H1 (cell line): ENCODE data around the gene CSF3. TPM values are rescaled to one million over a fixed set of nuclear protein-coding genes. Genes with fewer than 3 reads are reported as not detected.

Experiments used
- CTCF ChIA-PET: fragments of 300-600 bp; sonication (Branson Sonifier 250); formaldehyde crosslinking; loops from one replicate; lab custom pipeline; 2021; ENCODE audit not compliant: partially characterized antibody; lab: Charles Lee
- POLR2A ChIA-PET: fragments of 300-600 bp; sonication (Branson Sonifier 250); formaldehyde crosslinking; loops from one replicate; lab custom pipeline; 2021; ENCODE audit warnings: inconsistent platforms; ENCODE audit not compliant: partially characterized antibody; lab: Charles Lee
- DNase-seq, 2 experiments: peaks; one replicate each; pipeline versions ENCODE4 v3.0.0 to v3.0.0-alpha.2; 2010 to 2022; ENCODE audit warnings: low spot score in 2 of 2, low read depth in 1 of 2, mixed read lengths in 1 of 2
- FAIRE-seq: peaks from 2 replicates; lab custom pipeline; 2011; peaks lifted over from hg19 to GRCh38; lab: Jason Lieb, UNC
- H2AFZ ChIP-seq: 2 replicates; pipeline ENCODE4 v1.8.1; 2012; ENCODE audit warnings: low read length, inconsistent platforms
- H2AK5ac ChIP-seq: 2 replicates; pipeline ENCODE4 v1.6.1; 2013; ENCODE audit warnings: low read depth, low read length
- H2BK120ac ChIP-seq: replicated peaks from 2 replicates; pipeline ENCODE3; 2013; ENCODE audit warnings: low read depth, low read length, inconsistent platforms
- H2BK12ac ChIP-seq: 2 replicates; pipeline ENCODE4 v1.6.1; 2013; ENCODE audit warnings: low read depth, low read length
- H2BK15ac ChIP-seq: 2 replicates; pipeline ENCODE4 v1.6.1; 2013; ENCODE audit warnings: low read length
- H2BK20ac ChIP-seq: 2 replicates; pipeline ENCODE4 v1.6.1; 2013; ENCODE audit warnings: low read length
- H2BK5ac ChIP-seq: 2 replicates; pipeline ENCODE4 v1.6.1; 2013; ENCODE audit warnings: low read depth, low read length
- H3K14ac ChIP-seq: 2 replicates; pipeline ENCODE4 v1.6.1; 2013; ENCODE audit warnings: inconsistent platforms; ENCODE audit not compliant: insufficient read length
- H3K18ac ChIP-seq: 2 replicates; pipeline ENCODE4 v1.6.1; 2013; ENCODE audit warnings: low read length; ENCODE audit errors: extremely low read depth
- H3K23ac ChIP-seq: 2 replicates; pipeline ENCODE4 v1.6.1; 2013; ENCODE audit warnings: inconsistent platforms; ENCODE audit not compliant: insufficient read length
- H3K23me2 ChIP-seq: 2 replicates; pipeline ENCODE4 v1.6.1; 2013; ENCODE audit warnings: low read depth, low read length
- H3K27ac ChIP-seq: 2 replicates; pipeline ENCODE4 v1.6.1; 2011; ENCODE audit warnings: low read depth, low read length, inconsistent platforms
- H3K27me3 ChIP-seq, 4 experiments: replicated peaks in 1 of 4; 1 replicate in 1 of 4; 2 replicates in 3 of 4; pipeline versions ENCODE4 v1.6.1 to v1.8.1; 2011 to 2013; ENCODE audit warnings: low read length in 3 of 4, mild to moderate bottlenecking in 3 of 4, inconsistent platforms in 2 of 4, mixed read lengths in 2 of 4, moderate library complexity in 1 of 4; ENCODE audit not compliant: control insufficient read depth in 3 of 4, insufficient read depth in 3 of 4; ENCODE audit errors: extremely low read depth in 1 of 4
- H3K36me3 ChIP-seq, 4 experiments: 2 replicates each; pipeline versions ENCODE4 v1.6.1 to v1.8.1; 2011 to 2013; ENCODE audit warnings: mild to moderate bottlenecking in 4 of 4, low read length in 3 of 4, moderate library complexity in 2 of 4, control low read depth in 1 of 4, inconsistent platforms in 1 of 4; ENCODE audit not compliant: insufficient read depth in 4 of 4, control insufficient read depth in 2 of 4
- H3K4ac ChIP-seq: replicated peaks from 2 replicates; pipeline ENCODE3; 2013; ENCODE audit warnings: low read length, low read depth, mixed read lengths, inconsistent platforms; ENCODE audit not compliant: insufficient read length
- H3K4me1 ChIP-seq, 4 experiments: replicated peaks in 1 of 4; 1 replicate in 1 of 4; 2 replicates in 3 of 4; pipeline versions ENCODE4 v1.6.1 to v1.8.1; 2011 to 2013; ENCODE audit warnings: low read length in 3 of 4, inconsistent platforms in 2 of 4, mixed read lengths in 1 of 4; ENCODE audit not compliant: insufficient read depth in 4 of 4, control insufficient read depth in 3 of 4
- H3K4me2 ChIP-seq, 2 experiments: 2 replicates each; pipeline versions ENCODE4 v1.6.1 to v1.8.1; 2011 to 2013; ENCODE audit warnings: low read depth in 2 of 2, low read length in 2 of 2, control low read depth in 1 of 2, inconsistent platforms in 1 of 2, mild to moderate bottlenecking in 1 of 2; ENCODE audit not compliant: insufficient read depth in 1 of 2
- H3K4me3 ChIP-seq, 4 experiments: fragments of 200-600, 300-600 bp in 1 of 4; sonication (generic), shearing (Covaris generic), sonication (Bioruptor Twin) in 1 of 4; 2 replicates each; pipeline versions ENCODE4 v1.5.1 to v1.8.1; 2011 to 2016; ENCODE audit warnings: low read length in 4 of 4, low read depth in 3 of 4, control low read depth in 2 of 4, inconsistent platforms in 2 of 4, mild to moderate bottlenecking in 2 of 4, mixed read lengths in 1 of 4, moderate library complexity in 1 of 4; ENCODE audit not compliant: insufficient read depth in 2 of 4; ENCODE audit errors: extremely low read depth in 1 of 4
- H3K56ac ChIP-seq: replicated peaks from 2 replicates; pipeline ENCODE3; 2013; ENCODE audit warnings: low read depth, mild to moderate bottlenecking, mixed read lengths, low read length, inconsistent platforms; ENCODE audit not compliant: insufficient read length
- H3K79me1 ChIP-seq: 2 replicates; pipeline ENCODE4 v1.6.1; 2013; ENCODE audit warnings: low read depth, low read length, control low read depth
- H3K79me2 ChIP-seq, 2 experiments: 2 replicates each; pipeline versions ENCODE4 v1.6.1 to v1.8.1; 2012 to 2013; ENCODE audit warnings: low read length in 2 of 2, mild to moderate bottlenecking in 2 of 2, inconsistent platforms in 1 of 2; ENCODE audit not compliant: insufficient read depth in 2 of 2, control insufficient read depth in 1 of 2
- H3K9ac ChIP-seq, 4 experiments: replicated peaks in 1 of 4; 1 replicate in 1 of 4; 2 replicates in 3 of 4; pipeline versions ENCODE4 v1.6.1 to v1.8.1; 2011 to 2013; ENCODE audit warnings: low read depth in 3 of 4, low read length in 3 of 4, control low read depth in 2 of 4, mild to moderate bottlenecking in 2 of 4, moderate library complexity in 2 of 4, inconsistent platforms in 1 of 4; ENCODE audit errors: extremely low read depth in 1 of 4
- H3K9me3 ChIP-seq, 2 experiments: 2 replicates each; pipeline versions ENCODE4 v1.6.1 to v1.8.1; 2012 to 2013; ENCODE audit warnings: mild to moderate bottlenecking in 2 of 2, moderate library complexity in 2 of 2, control low read depth in 1 of 2, inconsistent platforms in 1 of 2, low read depth in 1 of 2, low read length in 1 of 2, mixed read lengths in 1 of 2; ENCODE audit not compliant: insufficient read depth in 2 of 2
- H4K20me1 ChIP-seq, 2 experiments: replicated peaks in 1 of 2; 2 replicates each; pipeline versions ENCODE3 to v1.8.1; 2011 to 2013; ENCODE audit warnings: inconsistent platforms in 2 of 2, low read length in 2 of 2, mild to moderate bottlenecking in 1 of 2; ENCODE audit not compliant: insufficient read depth in 2 of 2, control insufficient read depth in 1 of 2
- H4K5ac ChIP-seq: 2 replicates; pipeline ENCODE4 v1.6.1; 2013; ENCODE audit warnings: low read length, low read depth, mixed read lengths, inconsistent platforms; ENCODE audit not compliant: insufficient read length
- H4K8ac ChIP-seq: 2 replicates; pipeline ENCODE4 v1.8.0; 2013; ENCODE audit warnings: mild to moderate bottlenecking, moderate library complexity, low read length, inconsistent platforms; ENCODE audit not compliant: insufficient read depth; ENCODE audit errors: extremely low read depth
- H4K91ac ChIP-seq: replicated peaks from 2 replicates; pipeline ENCODE3; 2013; ENCODE audit warnings: low read length, mixed read lengths, inconsistent platforms; ENCODE audit not compliant: insufficient read length
- RBBP5 ChIP-seq: IDR thresholded peaks from 2 replicates; pipeline ENCODE4 v1.7.1; 2012; ENCODE audit warnings: low read depth, mild to moderate bottlenecking, inconsistent platforms, low read length, moderate library complexity, borderline replicate concordance
- WGBS, 2 experiments: shearing (Covaris generic) in 1 of 2; methylation state at CpG; one replicate each; pipeline versions ENCODE4 v1.1.6 to v1.1.7; 2013 to 2015; ENCODE audit warnings: low lambda C conversion rate in 2 of 2, mixed read lengths in 2 of 2, inconsistent platforms in 1 of 2, low coverage in 1 of 2, missing lambda C conversion rate in 1 of 2; ENCODE audit not compliant: insufficient replicate concordance in 2 of 2, insufficient coverage in 1 of 2, insufficient read length in 1 of 2; ENCODE audit errors: extremely low coverage in 1 of 2, missing lambda C conversion rate in 1 of 2; 5-methylcytosine and 5-hydroxymethylcytosine counted together
- polyA plus RNA-seq, 7 experiments: library from polyadenylated mRNA; depleted of rRNA in 3 of 7; stranded (reverse) in 5 of 7; unstranded in 2 of 7; fragments of >200 nt in 5 of 7; fragments of 200-250 nt in 2 of 7; gene quantifications; 1 replicate in 5 of 7; 2 replicates in 1 of 7; 4 replicates in 1 of 7; pipeline versions ENCODE4 v1.2.1 to v1.2.3, GENCODE V29; 2011 to 2013; ENCODE audit warnings: missing spikeins in 2 of 7, mixed read lengths in 2 of 7
- total RNA-seq: library from RNA; stranded (reverse); fragmentation: NEBNext Ultra II Directional; extraction: Animal tissue kit (Norgen Biotek cat#: 25700); gene quantifications from 2 replicates; pipeline ENCODE4 v1.2.1, GENCODE V29; 2021

Gene CSF3
- total and polyA plus RNA-seq, 2 of the 8 experiments (the other 6 are each of a cell fraction or from before 2014, with no cell fraction given) = 0.03 TPM; not detected in 1

DNA sequence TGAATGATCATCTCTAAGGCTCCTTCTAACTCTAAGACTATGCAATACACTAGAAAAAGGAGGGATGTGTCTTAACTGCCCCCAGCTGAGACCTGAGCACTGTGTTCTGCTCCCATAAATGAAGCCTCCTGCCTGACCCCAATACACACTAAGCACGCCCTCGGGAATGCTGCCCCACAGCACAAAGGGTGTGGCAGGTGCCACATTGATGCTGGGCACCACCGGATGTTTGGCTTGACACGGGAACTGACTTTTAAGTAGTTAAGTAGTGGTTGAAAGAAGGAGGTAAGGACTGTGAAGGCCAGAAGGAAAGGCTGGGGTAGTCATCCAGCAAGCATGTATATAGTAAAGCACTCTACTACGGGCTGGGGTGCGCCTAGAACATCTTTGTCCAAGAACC lies 48.5 kb upstream of the CSF3 start:
- H3K79me2 ChIP-seq = no peaks in the 10 kb centered on the region
- no peak for DNase-seq
- no peak overlapping the region for H2BK20ac ChIP-seq
- peaks cover 0 to 3% (median 1%) of the 10 kb centered on the region in 4 experiments; a peak in 3 of 7 replicates for H3K27me3 ChIP-seq
- H4K20me1 ChIP-seq = no peaks in the 10 kb centered on the region
- WGBS, 2 experiments = 94% methylated on average over 6 of the region's 6 CpGs; no CpG with 5 or more reads in 1 of the 2 experiments
- H2BK12ac ChIP-seq = no peak overlapping the region
- H3K4ac ChIP-seq = no peak overlapping the region
- H3K9me3 ChIP-seq = no peaks in the 10 kb centered on the region
- H2BK5ac ChIP-seq = no peak overlapping the region
- H4K8ac ChIP-seq = no peak overlapping the region
- no peaks in the 10 kb centered on the region; the same call in 1 of the 2 replicates for H3K23me2 ChIP-seq
- H3K4me3 ChIP-seq = no peak overlapping the region
- CTCF ChIA-PET = interaction anchor here (1.4 to 11.9 kb wide), 4 partner anchors 8 to 61 kb away, joined by 4 to 96 read pairs (median 6); partner anchors contain the start of gene GSDMA
- no peak overlapping the region for H4K91ac ChIP-seq
- POLR2A ChIA-PET = no interaction called here
- H2AFZ ChIP-seq = no peak overlapping the region
- no peak overlapping the region for H3K18ac ChIP-seq
- no peak for FAIRE-seq
- H3K14ac ChIP-seq = no peak overlapping the region
- H3K23ac ChIP-seq = no peak overlapping the region
- H3K4me1 ChIP-seq = no peaks in the 10 kb centered on the region; a peak in 1 of 7 replicates
- no peak overlapping the region for H2AK5ac ChIP-seq
- H4K5ac ChIP-seq = no peak overlapping the region
- H2BK120ac ChIP-seq = no peak overlapping the region
- H3K56ac ChIP-seq = no peak overlapping the region
- no peak overlapping the region for H3K9ac ChIP-seq
- H3K79me1 ChIP-seq = no peaks in the 10 kb centered on the region
- no peak overlapping the region for H3K27ac ChIP-seq
- no peaks in the 10 kb centered on the region for H3K36me3 ChIP-seq
- H2BK15ac ChIP-seq = no peak overlapping the region
- H3K4me2 ChIP-seq = no peak overlapping the region
- no peak for TF ChIP-seq RBBP5
